Hepatocyte (in vitro differentiated cells): ENCODE results near the gene TBC1D24.

Source experiments
- EZH2 ChIP-seq: fragments of 200-600 bp; sonication (generic); IDR thresholded peaks from 2 replicates; pipeline ENCODE4 v1.6.1; 2016; ENCODE audit warnings: antibody characterized with exemption, mild to moderate bottlenecking, borderline replicate concordance
- TF ChIP-seq, protein P1 (sequence below): fragments of 200-600 bp; sonication (generic); IDR thresholded peaks from 2 replicates; pipeline ENCODE4 v1.5.1; 2016; ENCODE audit warnings: antibody characterized with exemption, mild to moderate bottlenecking; ENCODE audit not compliant: poor library complexity

- TF ChIP-seq, protein P1, sequence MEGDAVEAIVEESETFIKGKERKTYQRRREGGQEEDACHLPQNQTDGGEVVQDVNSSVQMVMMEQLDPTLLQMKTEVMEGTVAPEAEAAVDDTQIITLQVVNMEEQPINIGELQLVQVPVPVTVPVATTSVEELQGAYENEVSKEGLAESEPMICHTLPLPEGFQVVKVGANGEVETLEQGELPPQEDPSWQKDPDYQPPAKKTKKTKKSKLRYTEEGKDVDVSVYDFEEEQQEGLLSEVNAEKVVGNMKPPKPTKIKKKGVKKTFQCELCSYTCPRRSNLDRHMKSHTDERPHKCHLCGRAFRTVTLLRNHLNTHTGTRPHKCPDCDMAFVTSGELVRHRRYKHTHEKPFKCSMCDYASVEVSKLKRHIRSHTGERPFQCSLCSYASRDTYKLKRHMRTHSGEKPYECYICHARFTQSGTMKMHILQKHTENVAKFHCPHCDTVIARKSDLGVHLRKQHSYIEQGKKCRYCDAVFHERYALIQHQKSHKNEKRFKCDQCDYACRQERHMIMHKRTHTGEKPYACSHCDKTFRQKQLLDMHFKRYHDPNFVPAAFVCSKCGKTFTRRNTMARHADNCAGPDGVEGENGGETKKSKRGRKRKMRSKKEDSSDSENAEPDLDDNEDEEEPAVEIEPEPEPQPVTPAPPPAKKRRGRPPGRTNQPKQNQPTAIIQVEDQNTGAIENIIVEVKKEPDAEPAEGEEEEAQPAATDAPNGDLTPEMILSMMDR: no peak
- no peak for TF ChIP-seq EZH2
Measured at GRCh38 chr16:2518823-2519710, 44.1 kb downstream of the TBC1D24 start.
